A673 (cell line): ENCODE data around the gene PGLYRP2.

Source experiments
- EZH2 ChIP-seq: fragments of 200-600 bp; sonication (generic); IDR thresholded peaks from 2 replicates; pipeline ENCODE4 v1.6.1; 2017; ENCODE audit warnings: borderline replicate concordance, low read depth, mild to moderate bottlenecking, mixed read lengths, antibody characterized with exemption, low read length; ENCODE audit not compliant: poor library complexity, severe bottlenecking
- TF ChIP-seq, protein P1 (sequence below): fragments of 300-800, 200-600 bp; sonication (generic); conservative IDR thresholded peaks from 2 replicates; pipeline ENCODE4 v1.5.1; 2017; ENCODE audit warnings: low read depth, mild to moderate bottlenecking, antibody characterized with exemption, low read length, moderate library complexity, mixed read lengths

GRCh38 chr19:15423130-15423529 is 56.2 kb downstream of the PGLYRP2 start:
- TF ChIP-seq, protein P1, sequence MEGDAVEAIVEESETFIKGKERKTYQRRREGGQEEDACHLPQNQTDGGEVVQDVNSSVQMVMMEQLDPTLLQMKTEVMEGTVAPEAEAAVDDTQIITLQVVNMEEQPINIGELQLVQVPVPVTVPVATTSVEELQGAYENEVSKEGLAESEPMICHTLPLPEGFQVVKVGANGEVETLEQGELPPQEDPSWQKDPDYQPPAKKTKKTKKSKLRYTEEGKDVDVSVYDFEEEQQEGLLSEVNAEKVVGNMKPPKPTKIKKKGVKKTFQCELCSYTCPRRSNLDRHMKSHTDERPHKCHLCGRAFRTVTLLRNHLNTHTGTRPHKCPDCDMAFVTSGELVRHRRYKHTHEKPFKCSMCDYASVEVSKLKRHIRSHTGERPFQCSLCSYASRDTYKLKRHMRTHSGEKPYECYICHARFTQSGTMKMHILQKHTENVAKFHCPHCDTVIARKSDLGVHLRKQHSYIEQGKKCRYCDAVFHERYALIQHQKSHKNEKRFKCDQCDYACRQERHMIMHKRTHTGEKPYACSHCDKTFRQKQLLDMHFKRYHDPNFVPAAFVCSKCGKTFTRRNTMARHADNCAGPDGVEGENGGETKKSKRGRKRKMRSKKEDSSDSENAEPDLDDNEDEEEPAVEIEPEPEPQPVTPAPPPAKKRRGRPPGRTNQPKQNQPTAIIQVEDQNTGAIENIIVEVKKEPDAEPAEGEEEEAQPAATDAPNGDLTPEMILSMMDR, result no peak
- TF ChIP-seq EZH2, result no peak
